HG02678 (cell line): ENCODE results near the gene ELMO3.
A peak's percentile ranks its signal among the peaks of the same experiment; 100 is the strongest.

ENCODE experiments used
- ATAC-seq: cut with Tn5 transposase; IDR thresholded peaks from one replicate; pipeline ENCODE4 v1.9.1; 2021; ENCODE audit warnings: mild to moderate bottlenecking, moderate library complexity; ENCODE audit not compliant: unreplicated experiment

ELMO3 gene

GRCh38 chr16:67181346-67181745, 17.6 kb upstream of the ELMO3 start:
- no peak for ATAC-seq

- ATAC-seq: no peak
These were observed 16.6 kb upstream of the ELMO3 start for GRCh38 chr16:67182288-67182687.

- ATAC-seq: no peak
These were observed 15.7 kb upstream of the ELMO3 start for GRCh38 chr16:67183284-67183626.

GRCh38 chr16:67183627-67184452, 15.1 kb upstream of the ELMO3 start, which contains the start of gene MATCAP1:
MATCAP1 (minus strand) TSS chr16:67183963; CDS start chr16:67180610, 3,353 bp downstream.
- peak; percentile 94 for ATAC-seq

- no peak for ATAC-seq
These were observed 14.4 kb upstream of the ELMO3 start for GRCh38 chr16:67184453-67184994.

GRCh38 chr16:67184995-67185650, 13.8 kb upstream of the ELMO3 start:
- ATAC-seq: no peak

GRCh38 chr16:67185651-67186134, 13.2 kb upstream of the ELMO3 start:
- ATAC-seq: no peak

GRCh38 chr16:67186550-67186950, 12.4 kb upstream of the ELMO3 start:
- no peak for ATAC-seq

GRCh38 chr16:67187175-67187890, 11.6 kb upstream of the ELMO3 start:
- ATAC-seq: no peak

- no peak for ATAC-seq
These were observed 10.6 kb upstream of the ELMO3 start for GRCh38 chr16:67188323-67188722.

- ATAC-seq: no peak
These were observed 10.1 kb upstream of the ELMO3 start for GRCh38 chr16:67188798-67189197.

- no peak for ATAC-seq
These were observed 8.9 kb upstream of the ELMO3 start, which contains the start of gene EXOC3L1 for GRCh38 chr16:67190041-67190440. EXOC3L1 (minus strand) TSS chr16:67190136; CDS start chr16:67189676, 460 bp downstream.

GRCh38 chr16:67190448-67191399, 8.2 kb upstream of the ELMO3 start:
- ATAC-seq: no peak

GRCh38 chr16:67191411-67191994, 7.4 kb upstream of the ELMO3 start:
- ATAC-seq: no peak

- peak; percentile 93 for ATAC-seq
These were observed 6.8 kb upstream of the ELMO3 start, which contains the start of gene E2F4 for GRCh38 chr16:67191995-67192681. E2F4 (plus strand) TSS chr16:67192155; CDS start chr16:67192228, 73 bp downstream.

GRCh38 chr16:67192781-67193361, 6.1 kb upstream of the ELMO3 start:
- no peak for ATAC-seq

- no peak for ATAC-seq
These were observed 5.4 kb upstream of the ELMO3 start for GRCh38 chr16:67193536-67193935.

- ATAC-seq: no peak
These were observed 4.7 kb upstream of the ELMO3 start for GRCh38 chr16:67194260-67194659.

GRCh38 chr16:67195676-67196075, 3.3 kb upstream of the ELMO3 start:
- no peak for ATAC-seq
